Choroid plexus epithelial cell (primary cell): Measurements from ENCODE around the gene ADGRL3.

Experiments used
- DNase-seq: peaks from one replicate; pipeline ENCODE4 v3.0.0-alpha.2; 2010; ENCODE audit warnings: low read depth
- H3K4me3 ChIP-seq: 2 replicates; pipeline ENCODE4 v1.5.1; 2011; ENCODE audit warnings: low read depth, mild to moderate bottlenecking, control low read depth, low read length, moderate library complexity
- CTCF ChIP-seq: conservative IDR thresholded peaks from 2 replicates; pipeline ENCODE4 v1.5.1; 2011; ENCODE audit warnings: low read depth, mild to moderate bottlenecking, control low read depth, inconsistent platforms, low read length, moderate library complexity

The ADGRL3 gene

GRCh38 chr4:61401771-61402170, 201.6 kb downstream of the ADGRL3 start:
- DNase-seq, result no peak
- TF ChIP-seq CTCF, result no peak
- H3K4me3 ChIP-seq, result no peak overlapping the region

GRCh38 chr4:61405307-61405706, 205.2 kb downstream of the ADGRL3 start:
- H3K4me3 ChIP-seq, result no peak overlapping the region
- no peak for TF ChIP-seq CTCF
- DNase-seq, result no peak

- H3K4me3 ChIP-seq, result no peak overlapping the region
- peak; percentile 8 for DNase-seq
- no peak for TF ChIP-seq CTCF
Observed at GRCh38 chr4:61406677-61407076, 206.6 kb downstream of the ADGRL3 start.

GRCh38 chr4:61407642-61408618, 207.8 kb downstream of the ADGRL3 start:
- H3K4me3 ChIP-seq, result no peak overlapping the region
- DNase-seq, result no peak
- no peak for TF ChIP-seq CTCF

- DNase-seq, result no peak
- no peak overlapping the region for H3K4me3 ChIP-seq
- no peak for TF ChIP-seq CTCF
Observed at GRCh38 chr4:61408861-61409260, 208.7 kb downstream of the ADGRL3 start.

- H3K4me3 ChIP-seq, result no peak overlapping the region
- TF ChIP-seq CTCF, result no peak
Observed at GRCh38 chr4:61411241-61411640, 211.1 kb downstream of the ADGRL3 start.

GRCh38 chr4:61425315-61425714, 225.2 kb downstream of the ADGRL3 start:
- no peak overlapping the region for H3K4me3 ChIP-seq
- DNase-seq, result no peak
- TF ChIP-seq CTCF, result no peak

More at GRCh38 chr4:61411241-61411640, 211.1 kb downstream of the ADGRL3 start:
- peak; percentile 10 for DNase-seq
